Neural progenitor cell (in vitro differentiated cells): ENCODE data around the gene AXL.

Experiments used
- EZH2 ChIP-seq: fragments of 200-600 bp; sonication (generic); IDR thresholded peaks from 2 replicates; pipeline ENCODE4 v1.6.1; 2017; ENCODE audit warnings: antibody characterized with exemption, mild to moderate bottlenecking, moderate library complexity
- TF ChIP-seq, protein P1 (sequence below): fragments of 200-600 bp; sonication (generic); IDR thresholded peaks from 2 replicates; pipeline ENCODE4 v1.5.1; 2017; ENCODE audit warnings: antibody characterized with exemption, mild to moderate bottlenecking

- no peak for TF ChIP-seq EZH2
- TF ChIP-seq, protein P1, sequence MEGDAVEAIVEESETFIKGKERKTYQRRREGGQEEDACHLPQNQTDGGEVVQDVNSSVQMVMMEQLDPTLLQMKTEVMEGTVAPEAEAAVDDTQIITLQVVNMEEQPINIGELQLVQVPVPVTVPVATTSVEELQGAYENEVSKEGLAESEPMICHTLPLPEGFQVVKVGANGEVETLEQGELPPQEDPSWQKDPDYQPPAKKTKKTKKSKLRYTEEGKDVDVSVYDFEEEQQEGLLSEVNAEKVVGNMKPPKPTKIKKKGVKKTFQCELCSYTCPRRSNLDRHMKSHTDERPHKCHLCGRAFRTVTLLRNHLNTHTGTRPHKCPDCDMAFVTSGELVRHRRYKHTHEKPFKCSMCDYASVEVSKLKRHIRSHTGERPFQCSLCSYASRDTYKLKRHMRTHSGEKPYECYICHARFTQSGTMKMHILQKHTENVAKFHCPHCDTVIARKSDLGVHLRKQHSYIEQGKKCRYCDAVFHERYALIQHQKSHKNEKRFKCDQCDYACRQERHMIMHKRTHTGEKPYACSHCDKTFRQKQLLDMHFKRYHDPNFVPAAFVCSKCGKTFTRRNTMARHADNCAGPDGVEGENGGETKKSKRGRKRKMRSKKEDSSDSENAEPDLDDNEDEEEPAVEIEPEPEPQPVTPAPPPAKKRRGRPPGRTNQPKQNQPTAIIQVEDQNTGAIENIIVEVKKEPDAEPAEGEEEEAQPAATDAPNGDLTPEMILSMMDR, result no peak
These were observed 92.0 kb downstream of the AXL start for GRCh38 chr19:41311072-41311471.
